ENCODE data around the gene HS3ST2. TPM values are rescaled to one million over a fixed set of nuclear protein-coding genes. Genes with fewer than 3 reads are reported as not detected.
"Not testable (repeated sequence)": the region's sequence is repeated elsewhere in the genome, so short reads cannot be mapped to it uniquely, and the experiment has no call there.

HS3ST2 gene
- total RNA-seq, 4 donors from 2014 or later: 0.23 to 2.7 (median 1.7) TPM; not detected in 1

GRCh38 chr16:22937169-22937568, 123.2 kb downstream of the HS3ST2 start:
- intact Hi-C loops (cut with DNase I; ENCODE audit: low total_unique reads): no loop called here
- TF ChIP-seq POLR2A (IDR thresholded peaks at IDR 0.05) (no peak), CTCF (IDR thresholded peaks at IDR 0.05) (no peak)
- 70 to 72% methylated on average over 6 of the region's 6 CpGs for WGBS, 2 donors
- DNase-seq (ENCODE audit: low spot score in 2 of 2): no peak
- H3K4me3 ChIP-seq (ENCODE audit: low read depth, poor library complexity, severe bottlenecking): no peak overlapping the region

GRCh38 chr16:22938647-22939046, 124.7 kb downstream of the HS3ST2 start:
- WGBS, 2 donors: 46 to 53% methylated on average over 1 of the region's 1 CpG
- H3K4me3 ChIP-seq (ENCODE audit: low read depth, poor library complexity, severe bottlenecking): no peak overlapping the region
- no peak for TF ChIP-seq CTCF (IDR thresholded peaks at IDR 0.05)
- TF ChIP-seq POLR2A (IDR thresholded peaks at IDR 0.05): no peak
- intact Hi-C loops (cut with DNase I; ENCODE audit: low total_unique reads): no loop called here
- DNase-seq (ENCODE audit: low spot score in 2 of 2): no peak

- intact Hi-C loops (cut with DNase I; ENCODE audit: low total_unique reads); H3K4me3 ChIP-seq (ENCODE audit: low read depth, poor library complexity, severe bottlenecking); DNase-seq (ENCODE audit: low spot score in 2 of 2): not testable (repeated sequence)
- 66 to 73% methylated on average over 4 of the region's 4 CpGs for WGBS, 2 donors
Measured at GRCh38 chr16:22939744-22940363, 125.9 kb downstream of the HS3ST2 start.

- 88 to 92% methylated on average over 2 of the region's 2 CpGs for WGBS, 2 donors
- no peak for DNase-seq (ENCODE audit: low spot score in 2 of 2)
- intact Hi-C loops (cut with DNase I; ENCODE audit: low total_unique reads): no loop called here
- TF ChIP-seq POLR2A (IDR thresholded peaks at IDR 0.05): no peak
- no peak for TF ChIP-seq CTCF (IDR thresholded peaks at IDR 0.05)
- H3K4me3 ChIP-seq (ENCODE audit: low read depth, poor library complexity, severe bottlenecking): no peak overlapping the region
Measured at GRCh38 chr16:22941970-22942501, 128.1 kb downstream of the HS3ST2 start.

- intact Hi-C loops (cut with DNase I; ENCODE audit: low total_unique reads): no loop called here
- no peak for TF ChIP-seq POLR2A (IDR thresholded peaks at IDR 0.05)
- TF ChIP-seq CTCF (IDR thresholded peaks at IDR 0.05): no peak
- WGBS, 2 donors: 67 to 84% methylated on average over 1 of the region's 1 CpG
- no peak for DNase-seq (ENCODE audit: low spot score in 2 of 2)
- no peak overlapping the region for H3K4me3 ChIP-seq (ENCODE audit: low read depth, poor library complexity, severe bottlenecking)
Measured at GRCh38 chr16:22942811-22943210, 128.8 kb downstream of the HS3ST2 start.

GRCh38 chr16:22945361-22945760, 131.4 kb downstream of the HS3ST2 start:
- intact Hi-C loops (cut with DNase I; ENCODE audit: low total_unique reads): no loop called here
- H3K4me3 ChIP-seq (ENCODE audit: low read depth, poor library complexity, severe bottlenecking): no peak overlapping the region
- 15 to 29% methylated on average over 1 of the region's 1 CpG for WGBS, 2 donors
- DNase-seq (ENCODE audit: low spot score in 2 of 2): no peak
- TF ChIP-seq CTCF (IDR thresholded peaks at IDR 0.05) (no peak), POLR2A (IDR thresholded peaks at IDR 0.05) (no peak)
